ENCODE data around the gene ANLN. TPM values are rescaled to one million over a fixed set of nuclear protein-coding genes. Genes with fewer than 3 reads are reported as not detected.
"Not testable (repeated sequence)": the region's sequence is repeated elsewhere in the genome, so short reads cannot be mapped to it uniquely, and the experiment has no call there.

Gene ANLN
- total RNA-seq, 1 donor from 2014 or later = 85.5 TPM

- H3K27ac Mint-ChIP-seq (ENCODE audit: unreplicated experiment) = no peak overlapping the region
- DNase-seq (ENCODE audit: low read depth, low spot score) = no peak
- peaks cover 2% of the 10 kb centered on the region for H3K27me3 Mint-ChIP-seq (ENCODE audit: low read depth)
- H3K9me3 Mint-ChIP-seq = peaks cover 4% of the 10 kb centered on the region
- H3K36me3 Mint-ChIP-seq (ENCODE audit: low read depth) = peaks cover 8% of the 10 kb centered on the region
- no peak overlapping the region for H3K4me3 Mint-ChIP-seq
- no peaks in the 10 kb centered on the region for H3K4me1 Mint-ChIP-seq
- TF ChIP-seq CTCF (conservative IDR thresholded peaks at IDR 0.05) = no peak
These were observed 8.6 kb upstream of the ANLN start for GRCh38 chr7:36381056-36381455.

- H3K27ac Mint-ChIP-seq (ENCODE audit: unreplicated experiment); H3K27me3 Mint-ChIP-seq (ENCODE audit: low read depth); H3K4me1 Mint-ChIP-seq; H3K9me3 Mint-ChIP-seq; H3K4me3 Mint-ChIP-seq; H3K36me3 Mint-ChIP-seq (ENCODE audit: low read depth); DNase-seq (ENCODE audit: low read depth, low spot score): not testable (repeated sequence)
These were observed 6.4 kb upstream of the ANLN start for GRCh38 chr7:36383284-36383683.

DNA sequence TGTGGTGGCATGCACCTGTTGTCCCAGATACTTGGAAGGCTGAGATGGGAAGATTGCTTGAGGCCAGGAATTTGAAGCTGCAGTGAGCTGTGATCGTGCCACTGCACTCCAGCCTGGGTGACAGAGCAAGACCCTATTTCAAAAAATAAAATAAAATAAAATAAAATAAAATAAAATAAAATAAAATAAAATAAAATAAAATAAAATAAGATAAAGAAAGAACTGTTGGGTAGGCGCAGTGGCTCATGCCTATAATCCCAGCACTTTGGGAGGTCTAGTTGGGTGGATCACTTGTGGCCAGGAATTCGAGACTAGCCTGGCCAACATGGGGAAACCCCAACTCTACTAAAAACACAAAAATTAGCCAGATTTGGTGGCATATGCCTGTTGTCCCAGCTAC, 4.0 kb upstream of the ANLN start:
- H3K4me1 Mint-ChIP-seq; H3K9me3 Mint-ChIP-seq; DNase-seq (ENCODE audit: low read depth, low spot score); H3K27ac Mint-ChIP-seq (ENCODE audit: unreplicated experiment); H3K27me3 Mint-ChIP-seq (ENCODE audit: low read depth); H3K36me3 Mint-ChIP-seq (ENCODE audit: low read depth): not testable (repeated sequence)
- peak overlapping the region; percentile 54 for H3K4me3 Mint-ChIP-seq

GRCh38 chr7:36387435-36388231, 2.0 kb upstream of the ANLN start:
- no peaks in the 10 kb centered on the region for H3K27me3 Mint-ChIP-seq (ENCODE audit: low read depth)
- H3K27ac Mint-ChIP-seq (ENCODE audit: unreplicated experiment) = no peak overlapping the region
- no peaks in the 10 kb centered on the region for H3K36me3 Mint-ChIP-seq (ENCODE audit: low read depth)
- no peak for DNase-seq (ENCODE audit: low read depth, low spot score)
- peaks cover 23% of the 10 kb centered on the region for H3K4me1 Mint-ChIP-seq
- H3K4me3 Mint-ChIP-seq = peak overlapping the region; percentile 67
- TF ChIP-seq CTCF (conservative IDR thresholded peaks at IDR 0.05) = no peak
- no peaks in the 10 kb centered on the region for H3K9me3 Mint-ChIP-seq

GRCh38 chr7:36388423-36388822, 1.2 kb upstream of the ANLN start:
- Mint-ChIP-seq H3K27ac (ENCODE audit: unreplicated experiment) (no peak overlapping the region), H3K4me1 (peaks cover 31% of the 10 kb centered on the region), H3K36me3 (ENCODE audit: low read depth) (no peaks in the 10 kb centered on the region), H3K27me3 (ENCODE audit: low read depth) (no peaks in the 10 kb centered on the region), H3K9me3 (no peaks in the 10 kb centered on the region), H3K4me3 (peak overlapping the region; percentile 85)
- TF ChIP-seq CTCF (conservative IDR thresholded peaks at IDR 0.05) = no peak
- DNase-seq (ENCODE audit: low read depth, low spot score) = no peak

DNA sequence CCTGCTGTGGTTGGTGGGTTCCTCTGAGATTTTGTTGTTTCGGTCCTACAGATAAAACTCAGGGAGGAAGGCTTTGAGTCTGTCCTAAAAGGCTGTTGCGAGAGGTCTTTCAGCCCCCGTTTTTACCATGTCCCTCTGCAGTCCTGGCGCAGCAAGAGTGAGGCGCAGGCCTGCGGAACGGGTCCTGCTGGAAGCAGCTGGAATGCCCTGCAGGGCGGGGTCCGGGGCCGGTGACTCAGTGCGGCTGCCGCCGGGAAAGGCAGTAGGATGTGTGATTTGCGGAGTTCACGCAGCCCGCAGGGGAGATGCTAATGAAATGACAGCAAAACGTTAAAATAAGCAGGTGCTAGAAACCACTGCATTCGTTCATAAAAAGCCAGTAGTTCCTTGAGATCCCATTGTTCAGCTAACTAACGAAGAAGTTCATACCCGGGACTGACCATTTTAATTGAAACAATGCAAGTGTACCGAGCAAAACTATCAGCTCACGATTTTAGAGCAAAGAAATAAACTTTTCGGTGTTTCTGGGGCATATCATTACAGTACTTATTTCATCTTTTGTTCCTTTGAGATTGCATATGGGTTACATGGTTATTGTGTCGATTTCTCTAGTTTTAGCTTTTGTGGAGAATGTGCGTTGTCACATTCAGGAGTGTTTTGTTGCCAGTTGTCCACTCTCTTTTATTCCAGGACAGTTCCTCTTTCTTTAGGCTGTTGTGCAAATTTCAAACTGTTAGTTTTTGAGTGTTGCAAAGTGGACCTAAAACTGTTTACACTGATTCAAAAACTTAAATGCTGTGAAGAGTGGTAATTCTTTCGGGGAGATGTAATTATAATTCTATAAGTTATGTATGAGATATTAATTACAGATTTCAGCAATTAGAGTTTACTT, 783 bp downstream of the ANLN start:
- peak; percentile 71 for DNase-seq (ENCODE audit: low read depth, low spot score)
- Mint-ChIP-seq H3K27ac (ENCODE audit: unreplicated experiment) (peak overlapping the region; percentile 93), H3K36me3 (ENCODE audit: low read depth) (peaks cover 6% of the 10 kb centered on the region), H3K27me3 (ENCODE audit: low read depth) (no peaks in the 10 kb centered on the region), H3K4me3 (peak overlapping the region; percentile 87), H3K9me3 (no peaks in the 10 kb centered on the region), H3K4me1 (peaks cover 48% of the 10 kb centered on the region)
- TF ChIP-seq CTCF (conservative IDR thresholded peaks at IDR 0.05) = no peak

Data from neural crest cell (in vitro differentiated cells).